Nephron (organoid): Measurements from ENCODE around the gene NDUFS3.

ENCODE experiments used
- H3K27ac Mint-ChIP-seq, 3 experiments: 2 replicates each; pipeline ENCODE4 v1.8.0; 2020; ENCODE audit warnings: mixed read lengths in 3 of 3, mild to moderate bottlenecking in 2 of 3, moderate library complexity in 1 of 3
- H3K27me3 Mint-ChIP-seq: 2 replicates; pipeline ENCODE4 v1.8.0; 2021; ENCODE audit warnings: low read depth, mild to moderate bottlenecking, moderate library complexity, mixed read lengths
- H3K36me3 Mint-ChIP-seq: 2 replicates; pipeline ENCODE4 v1.8.0; 2020; ENCODE audit warnings: low read depth, mixed read lengths
- H3K4me1 Mint-ChIP-seq: 2 replicates; pipeline ENCODE4 v1.8.0; 2020; ENCODE audit warnings: mixed read lengths
- H3K4me3 Mint-ChIP-seq, 3 experiments: 2 replicates each; pipeline ENCODE4 v1.8.0; 2020; ENCODE audit warnings: mild to moderate bottlenecking in 3 of 3, mixed read lengths in 3 of 3, moderate library complexity in 2 of 3
- H3K9me3 Mint-ChIP-seq: 2 replicates; pipeline ENCODE4 v1.8.0; 2020; ENCODE audit warnings: mixed read lengths
- CTCF ChIP-seq, 3 experiments: fragments of 200-600 bp; sonication (generic); IDR thresholded peaks; one replicate each; pipeline ENCODE4 v1.5.0; 2021; ENCODE audit warnings: antibody characterized with exemption in 3 of 3; ENCODE audit not compliant: unreplicated experiment in 3 of 3

NDUFS3 gene

DNA sequence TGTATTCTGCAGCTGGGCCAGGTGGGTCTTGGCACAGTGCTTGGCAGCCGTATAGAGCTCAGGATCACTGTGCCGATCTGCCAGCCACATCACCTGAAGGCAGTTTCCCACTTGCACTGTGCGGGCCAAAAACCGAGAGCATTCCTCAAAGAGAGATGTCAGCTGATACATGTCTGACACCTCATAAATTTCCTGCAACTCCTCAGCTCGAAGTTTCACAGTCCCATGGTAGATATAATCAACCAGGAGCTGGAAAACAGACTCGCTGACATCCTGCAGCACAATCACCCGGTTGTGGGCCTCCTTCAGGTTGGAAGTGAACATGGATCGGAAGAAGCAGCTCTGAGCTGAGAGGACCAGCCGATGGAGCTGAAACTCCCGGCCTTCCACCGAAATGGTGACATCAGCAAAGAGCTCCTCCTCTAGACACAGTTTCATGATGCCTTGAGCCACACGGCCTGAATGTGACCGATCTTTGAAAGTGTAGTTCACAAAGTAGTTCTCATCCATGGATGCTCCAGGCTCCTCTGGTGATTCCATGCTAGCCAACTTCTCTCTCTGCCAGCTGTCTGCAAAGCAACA, 1.3 kb upstream of the NDUFS3 start:
- peaks cover 45% of the 10 kb centered on the region for H3K4me1 Mint-ChIP-seq
- H3K36me3 Mint-ChIP-seq = peaks cover 63% of the 10 kb centered on the region
- H3K27me3 Mint-ChIP-seq = no peaks in the 10 kb centered on the region
- no peaks in the 10 kb centered on the region for H3K9me3 Mint-ChIP-seq
- peak overlapping the region; percentile 98 to 100 (median 99) for H3K4me3 Mint-ChIP-seq
- H3K27ac Mint-ChIP-seq = peak overlapping the region; percentile 99 to 100 (median 100)
- TF ChIP-seq CTCF (IDR thresholded peaks at IDR 0.05; ENCODE audit: unreplicated experiment in 3 of 3) = no peak

DNA sequence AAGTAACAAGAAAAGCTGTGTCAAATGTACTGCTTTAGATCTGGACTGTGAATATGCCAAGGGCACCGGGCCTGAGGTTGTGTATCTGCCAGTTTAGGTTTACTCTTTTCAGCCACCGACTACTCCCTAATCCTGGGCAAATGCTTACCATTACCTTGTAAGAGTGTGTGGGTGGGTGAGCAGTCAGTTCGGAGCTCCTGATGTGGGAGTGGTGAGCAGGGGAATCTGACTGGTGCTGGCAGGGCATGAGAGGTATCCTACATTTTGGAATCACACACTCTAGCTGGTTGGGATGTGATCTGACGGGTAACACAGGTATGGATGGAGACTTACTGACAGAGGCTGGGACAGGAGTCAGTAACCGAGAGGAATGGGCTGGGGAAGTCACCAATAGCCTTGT, 5.0 kb downstream of the NDUFS3 start:
- Mint-ChIP-seq H3K4me1 (peaks cover 36% of the 10 kb centered on the region), H3K27ac (no peak overlapping the region), H3K4me3 (peak overlapping the region in 2 of 3 experiments; percentile 18 to 72), H3K27me3 (peaks cover 5% of the 10 kb centered on the region), H3K9me3 (no peaks in the 10 kb centered on the region), H3K36me3 (peaks cover 45% of the 10 kb centered on the region)
- no peak for TF ChIP-seq CTCF (IDR thresholded peaks at IDR 0.05; ENCODE audit: unreplicated experiment in 3 of 3)

DNA sequence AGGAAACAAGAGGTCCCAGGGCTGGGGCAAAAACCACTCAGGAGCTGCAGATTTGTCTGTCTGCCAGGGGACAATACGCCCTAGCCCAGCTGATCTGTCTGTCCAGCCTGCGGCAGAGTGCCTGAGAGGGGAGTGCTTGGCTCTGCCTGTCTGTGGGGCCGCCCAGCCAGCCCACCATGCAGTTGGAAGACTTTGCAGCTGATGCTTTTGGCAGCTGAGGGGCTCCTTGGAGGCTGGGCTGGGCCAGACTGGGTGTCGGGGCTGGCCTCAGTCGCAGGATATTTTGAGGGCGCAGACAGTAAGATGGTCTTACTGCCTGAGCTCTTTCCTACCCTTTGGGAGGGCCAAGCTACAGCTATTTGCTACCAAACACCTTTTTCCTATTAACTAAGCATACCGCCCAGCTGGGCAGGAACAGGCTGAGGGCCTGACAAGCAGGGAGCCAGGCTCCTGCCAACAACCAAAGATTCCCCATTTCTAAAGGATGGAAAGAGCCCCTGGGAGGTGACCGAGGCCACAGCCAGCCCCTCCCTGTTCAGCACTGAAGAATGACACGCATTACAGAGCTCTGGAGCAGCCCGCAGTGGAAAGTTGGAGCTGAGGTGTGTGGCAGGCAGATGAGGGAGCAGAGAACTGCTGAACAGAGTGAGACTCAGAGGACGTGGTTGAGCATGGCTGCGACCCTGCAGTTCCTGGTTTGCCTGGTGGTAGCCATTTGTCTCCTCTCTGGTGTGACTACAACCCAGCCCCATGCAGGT, 7.4 kb downstream of the NDUFS3 start, which contains the start of gene FAM180B:
TSS of gene FAM180B (plus strand) at position 581 of the 758 bp plus-strand sequence. CDS start at position 672, 91 bp downstream.
- no peak for TF ChIP-seq CTCF (IDR thresholded peaks at IDR 0.05; ENCODE audit: unreplicated experiment in 3 of 3)
- Mint-ChIP-seq H3K27ac (peak within 1 kb of the TSS; percentile 5 to 97 (median 85)), H3K27me3 (peaks cover 5% of the 10 kb centered on the region), H3K9me3 (no peaks in the 10 kb centered on the region), H3K4me3 (peak within 1 kb of the TSS in 2 of 3 experiments; percentile 64 to 82), H3K4me1 (peaks cover 29% of the 10 kb centered on the region), H3K36me3 (peaks cover 40% of the 10 kb centered on the region)

- Mint-ChIP-seq H3K27ac (peak overlapping the region in 2 of 3 experiments; percentile 29 to 97), H3K27me3 (peaks cover 6% of the 10 kb centered on the region), H3K36me3 (peaks cover 30% of the 10 kb centered on the region), H3K9me3 (no peaks in the 10 kb centered on the region), H3K4me3 (peak overlapping the region in 2 of 3 experiments; percentile 30 to 82), H3K4me1 (peaks cover 34% of the 10 kb centered on the region)
- no peak for TF ChIP-seq CTCF (IDR thresholded peaks at IDR 0.05; ENCODE audit: unreplicated experiment in 3 of 3)
Observed at GRCh38 chr11:47587039-47587716, 8.3 kb downstream of the NDUFS3 start.

- Mint-ChIP-seq H3K9me3 (no peaks in the 10 kb centered on the region), H3K27ac (peak overlapping the region in 1 of 3 experiments; percentile 97), H3K4me1 (peaks cover 39% of the 10 kb centered on the region), H3K27me3 (peaks cover 13% of the 10 kb centered on the region), H3K36me3 (peaks cover 24% of the 10 kb centered on the region), H3K4me3 (peak overlapping the region in 1 of 3 experiments; percentile 82)
- no peak for TF ChIP-seq CTCF (IDR thresholded peaks at IDR 0.05; ENCODE audit: unreplicated experiment in 3 of 3)
Observed at GRCh38 chr11:47587723-47588326, 9.0 kb downstream of the NDUFS3 start.
